Mammary epithelial cell (primary cell): Measurements from ENCODE around the gene OR2L5.

Experiments
- CTCF ChIP-seq, 2 donors: IDR thresholded peaks in 1 of 2; conservative IDR thresholded peaks in 1 of 2; 2 replicates each; pipeline ENCODE4 v1.5.1; 2011 to 2012; ENCODE audit warnings: inconsistent platforms in 2 of 2, low read length in 2 of 2, mild to moderate bottlenecking in 2 of 2, control low read depth in 1 of 2, low read depth in 1 of 2; ENCODE audit not compliant: insufficient read depth in 1 of 2; ENCODE audit errors: extremely low read depth in 1 of 2
- EZH2 ChIP-seq: IDR thresholded peaks from 2 replicates; pipeline ENCODE4 v1.6.1; 2012; ENCODE audit warnings: low read length, inconsistent platforms, borderline replicate concordance

GRCh38 chr1:247992986-247993385 is 20.5 kb upstream of the OR2L5 start:
- no peak for TF ChIP-seq CTCF (conservative IDR thresholded peaks at IDR 0.05 in 1 of 2, IDR thresholded peaks at IDR 0.05 in 1 of 2; ENCODE audit: extremely low read depth in 1 of 2, insufficient read depth in 1 of 2, low read depth in 1 of 2, low read length in 2 of 2)
- no peak for TF ChIP-seq EZH2
